Mesenchymal stem cell (in vitro differentiated cells and primary cell): ENCODE data around the gene ITGB5.

ENCODE experiments used
- DNase-seq: peaks from one replicate; pipeline ENCODE4 v3.0.0-alpha.2; 2013
- H2AFZ ChIP-seq: one replicate; pipeline ENCODE4 v1.6.1; 2013; ENCODE audit warnings: low read depth, mild to moderate bottlenecking, control low read depth, inconsistent platforms, low read length, moderate library complexity
- H2AK5ac ChIP-seq: 2 replicates; pipeline ENCODE4 v1.6.1; 2013; ENCODE audit warnings: low read length, moderate library complexity, mild to moderate bottlenecking, inconsistent platforms; ENCODE audit not compliant: severe bottlenecking
- H2BK120ac ChIP-seq: one replicate; pipeline ENCODE4 v1.6.1; 2013; ENCODE audit warnings: low read depth, mild to moderate bottlenecking, inconsistent platforms, low read length, moderate library complexity
- H2BK12ac ChIP-seq, 2 experiments: one replicate each; pipeline ENCODE4 v1.6.1; 2013; ENCODE audit warnings: inconsistent platforms in 2 of 2, low read length in 2 of 2, mild to moderate bottlenecking in 2 of 2, moderate library complexity in 2 of 2, control low read depth in 1 of 2
- H2BK15ac ChIP-seq: one replicate; pipeline ENCODE4 v1.6.1; 2013; ENCODE audit warnings: mild to moderate bottlenecking, low read depth, inconsistent platforms; ENCODE audit not compliant: poor library complexity, severe bottlenecking
- H2BK5ac ChIP-seq: 2 replicates; pipeline ENCODE4 v1.6.1; 2013; ENCODE audit warnings: low read depth, mild to moderate bottlenecking, low read length, control low read depth, inconsistent platforms; ENCODE audit not compliant: poor library complexity, severe bottlenecking
- H3K14ac ChIP-seq, 2 experiments: one replicate each; pipeline ENCODE4 v1.6.1; 2013; ENCODE audit warnings: inconsistent platforms in 2 of 2, low read length in 2 of 2, control low read depth in 1 of 2, mild to moderate bottlenecking in 1 of 2, moderate library complexity in 1 of 2
- H3K18ac ChIP-seq, 2 experiments: one replicate each; pipeline ENCODE4 v1.6.1; 2013; ENCODE audit warnings: inconsistent platforms in 2 of 2, low read length in 2 of 2, control low read depth in 1 of 2, low read depth in 1 of 2, mild to moderate bottlenecking in 1 of 2
- H3K23ac ChIP-seq, 2 experiments: one replicate each; pipeline ENCODE4 v1.6.1; 2013; ENCODE audit warnings: inconsistent platforms in 2 of 2, low read length in 2 of 2, mild to moderate bottlenecking in 2 of 2, moderate library complexity in 2 of 2, control low read depth in 1 of 2
- H3K27ac ChIP-seq: 2 replicates; pipeline ENCODE4 v1.5.1; 2013; ENCODE audit warnings: mild to moderate bottlenecking, moderate library complexity, low read length, control low read depth, inconsistent platforms; ENCODE audit not compliant: poor library complexity, severe bottlenecking
- H3K27me3 ChIP-seq, 2 experiments: 2 replicates each; pipeline versions ENCODE4 v1.6.1 to v1.7.0; 2013; ENCODE audit warnings: low read length in 2 of 2, mild to moderate bottlenecking in 2 of 2, moderate library complexity in 2 of 2, control low read depth in 1 of 2, inconsistent platforms in 1 of 2; ENCODE audit not compliant: control insufficient read depth in 1 of 2, insufficient read depth in 1 of 2
- H3K36me3 ChIP-seq, 2 experiments: 2 replicates each; pipeline versions ENCODE4 v1.6.1 to v1.7.0; 2013; ENCODE audit warnings: low read length in 2 of 2, control low read depth in 1 of 2, inconsistent platforms in 1 of 2, low read depth in 1 of 2, mild to moderate bottlenecking in 1 of 2; ENCODE audit not compliant: insufficient read depth in 2 of 2, control insufficient read depth in 1 of 2
- H3K4ac ChIP-seq, 2 experiments: one replicate each; pipeline ENCODE4 v1.6.1; 2013; ENCODE audit warnings: inconsistent platforms in 2 of 2, low read length in 2 of 2, mild to moderate bottlenecking in 2 of 2, moderate library complexity in 2 of 2, control low read depth in 1 of 2, low read depth in 1 of 2
- H3K4me1 ChIP-seq: 2 replicates; pipeline ENCODE4 v1.6.1; 2013; ENCODE audit warnings: low read depth, low read length, control low read depth; ENCODE audit not compliant: control insufficient read depth, insufficient read depth
- H3K4me2 ChIP-seq: 2 replicates; pipeline ENCODE4 v1.6.1; 2013; ENCODE audit warnings: low read length, mild to moderate bottlenecking, inconsistent platforms; ENCODE audit not compliant: poor library complexity, severe bottlenecking
- H3K4me3 ChIP-seq, 2 experiments: 2 replicates each; pipeline versions ENCODE4 v1.5.1 to v1.7.0; 2013; ENCODE audit warnings: low read length in 2 of 2, mild to moderate bottlenecking in 2 of 2, control low read depth in 1 of 2, low read depth in 1 of 2; ENCODE audit not compliant: insufficient read depth in 1 of 2
- H3K79me1 ChIP-seq: replicated peaks from 2 replicates; pipeline ENCODE4 v1.6.1; 2013; ENCODE audit warnings: mild to moderate bottlenecking, control low read depth, low read length, inconsistent platforms; ENCODE audit not compliant: poor library complexity, severe bottlenecking
- H3K9ac ChIP-seq: 2 replicates; pipeline ENCODE4 v1.7.0; 2013; ENCODE audit warnings: mild to moderate bottlenecking, low read length, moderate library complexity
- H3K9me3 ChIP-seq: 2 replicates; pipeline ENCODE4 v1.7.0; 2013; ENCODE audit warnings: mild to moderate bottlenecking, low read length; ENCODE audit not compliant: control insufficient read depth
- H4K8ac ChIP-seq: one replicate; pipeline ENCODE4 v1.6.1; 2013; ENCODE audit warnings: inconsistent platforms, mild to moderate bottlenecking, low read length, moderate library complexity
- H4K91ac ChIP-seq: one replicate; pipeline ENCODE4 v1.6.1; 2013; ENCODE audit warnings: mild to moderate bottlenecking, low read length, inconsistent platforms
- WGBS: methylation state at CpG from one replicate; pipeline ENCODE4 v1.1.7; 2013; ENCODE audit warnings: mixed read lengths; 5-methylcytosine and 5-hydroxymethylcytosine counted together

Gene ITGB5

DNA sequence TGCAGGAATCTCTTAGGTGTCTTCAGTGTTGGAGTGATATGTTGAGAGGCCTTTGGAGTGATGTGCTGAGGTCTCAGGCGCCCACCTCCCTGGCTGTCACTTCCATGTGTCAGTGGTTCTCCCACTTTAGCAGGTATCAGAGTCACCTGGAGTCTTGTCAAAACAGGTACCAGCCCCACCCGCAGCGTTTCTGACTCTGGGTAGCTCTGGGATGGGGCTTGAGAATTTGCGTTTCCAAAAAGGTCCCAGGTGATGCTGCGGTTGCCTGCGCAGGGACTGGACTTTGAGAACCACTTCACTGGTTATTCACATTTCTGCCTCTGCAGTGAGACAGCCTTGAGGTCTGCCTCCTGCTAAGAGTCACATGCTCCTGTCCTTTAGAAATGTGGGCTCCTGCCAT lies 141.4 kb downstream of the ITGB5 start:
- Histone ChIP-seq H3K4ac (no peak overlapping the region), H3K27ac (no peak overlapping the region), H3K9ac (no peak overlapping the region), H3K4me3 (no peak overlapping the region), H2BK12ac (no peak overlapping the region), H2BK15ac (no peak overlapping the region), H2AK5ac (no peak overlapping the region), H3K4me2 (no peak overlapping the region), H3K4me1 (peaks cover 4% of the 10 kb centered on the region), H3K23ac (no peak overlapping the region), H2BK5ac (no peak overlapping the region), H4K8ac (no peak overlapping the region), H3K27me3 (no peaks in the 10 kb centered on the region), H3K36me3 (peaks cover 28 to 53% of the 10 kb centered on the region in 2 experiments), H3K14ac (no peak overlapping the region), H3K79me1 (peaks cover 6% of the 10 kb centered on the region), H3K9me3 (no peaks in the 10 kb centered on the region), H4K91ac (no peak overlapping the region), H3K18ac (no peak overlapping the region), H2AFZ (no peak overlapping the region), H2BK120ac (no peak overlapping the region)
- 95% methylated on average over 6 of the region's 6 CpGs for WGBS
- no peak for DNase-seq

GRCh38 chr3:124741027-124741426 lies 146.1 kb downstream of the ITGB5 start:
- no peak overlapping the region for H2BK15ac ChIP-seq
- 96% methylated on average over 6 of the region's 6 CpGs for WGBS
- no peak overlapping the region for H4K91ac ChIP-seq

GRCh38 chr3:124731760-124732159 lies 155.4 kb downstream of the ITGB5 start:
- no peak overlapping the region for H3K18ac ChIP-seq
- no peak overlapping the region for H2BK5ac ChIP-seq
- peak overlapping the region in 1 of 2 experiments; percentile 100 for H3K4me3 ChIP-seq
- no peak overlapping the region for H2AK5ac ChIP-seq
- H3K4ac ChIP-seq = no peak overlapping the region
- H2BK15ac ChIP-seq = no peak overlapping the region
- no peak for DNase-seq
- H3K4me1 ChIP-seq = peaks cover 5% of the 10 kb centered on the region
- peaks cover 6 to 15% of the 10 kb centered on the region in 2 experiments for H3K36me3 ChIP-seq
- no peak overlapping the region for H3K27ac ChIP-seq
- H3K14ac ChIP-seq = no peak overlapping the region
- H3K4me2 ChIP-seq = no peak overlapping the region
- WGBS = 98% methylated on average over 4 of the region's 4 CpGs
- peak overlapping the region; percentile 96 for H3K9ac ChIP-seq
- no peak overlapping the region for H2AFZ ChIP-seq
- no peak overlapping the region for H2BK12ac ChIP-seq
- H3K79me1 ChIP-seq = peaks cover 20% of the 10 kb centered on the region
- H4K8ac ChIP-seq = no peak overlapping the region
- H3K23ac ChIP-seq = no peak overlapping the region
- no peak overlapping the region for H4K91ac ChIP-seq
- no peaks in the 10 kb centered on the region for H3K9me3 ChIP-seq
- H2BK120ac ChIP-seq = no peak overlapping the region
- H3K27me3 ChIP-seq = no peaks in the 10 kb centered on the region

More at GRCh38 chr3:124741027-124741426, 146.1 kb downstream of the ITGB5 start:
- Histone ChIP-seq H3K27me3 (no peaks in the 10 kb centered on the region), H2AK5ac (no peak overlapping the region), H2BK120ac (no peak overlapping the region), H2AFZ (no peak overlapping the region), H3K9ac (peak overlapping the region; percentile 36), H3K36me3 (peaks cover 29 to 75% of the 10 kb centered on the region in 2 experiments), H3K27ac (no peak overlapping the region), H3K18ac (no peak overlapping the region), H3K4me3 (no peak overlapping the region), H4K8ac (no peak overlapping the region), H3K79me1 (peaks cover 20% of the 10 kb centered on the region), H3K9me3 (no peaks in the 10 kb centered on the region), H3K4ac (no peak overlapping the region), H3K14ac (no peak overlapping the region), H3K4me2 (no peak overlapping the region), H3K4me1 (peaks cover 5% of the 10 kb centered on the region), H2BK12ac (no peak overlapping the region), H3K23ac (no peak overlapping the region), H2BK5ac (no peak overlapping the region)
- DNase-seq = no peak

- Histone ChIP-seq H2BK5ac (no peak overlapping the region), H3K4me2 (peak overlapping the region; percentile 92), H3K14ac (peak overlapping the region in 1 of 2 experiments; percentile 75), H3K27ac (no peak overlapping the region), H2BK12ac (no peak overlapping the region), H3K4ac (no peak overlapping the region), H4K91ac (no peak overlapping the region), H2BK15ac (no peak overlapping the region), H3K9ac (peak overlapping the region; percentile 96), H3K36me3 (peaks cover 5 to 12% of the 10 kb centered on the region in 2 experiments), H3K18ac (no peak overlapping the region), H2AFZ (no peak overlapping the region), H3K23ac (no peak overlapping the region), H4K8ac (no peak overlapping the region), H3K79me1 (peaks cover 19% of the 10 kb centered on the region), H2BK120ac (no peak overlapping the region), H3K4me3 (peak overlapping the region; percentile 84 to 100), H3K4me1 (peaks cover 5% of the 10 kb centered on the region), H2AK5ac (no peak overlapping the region), H3K27me3 (no peaks in the 10 kb centered on the region), H3K9me3 (no peaks in the 10 kb centered on the region)
- no peak for DNase-seq
- WGBS = 12% methylated on average over 11 of the region's 13 CpGs
Observed at GRCh38 chr3:124730941-124731297, 156.2 kb downstream of the ITGB5 start.
